Tibial nerve (tissue), 3 donors: Measurements from ENCODE around the gene SHISAL1.

Source experiments
- CTCF ChIP-seq, 5 experiments: fragments of 200-600 bp in 3 of 5; fragments of 450-650 bp in 2 of 5; sonication (generic) in 3 of 5; IDR thresholded peaks; one replicate each; pipeline ENCODE4 v1.5.1; 2016 to 2019; ENCODE audit warnings: antibody characterized with exemption in 5 of 5, mild to moderate bottlenecking in 3 of 5, moderate library complexity in 2 of 5
- POLR2A ChIP-seq, 2 donors: fragments of 450-650 bp; IDR thresholded peaks; one replicate each; pipeline ENCODE4 v1.6.1; 2017; ENCODE audit warnings: antibody characterized with exemption in 2 of 2, mild to moderate bottlenecking in 2 of 2, moderate library complexity in 2 of 2

- TF ChIP-seq POLR2A (IDR thresholded peaks at IDR 0.05), result no peak
- TF ChIP-seq CTCF (IDR thresholded peaks at IDR 0.05), result no peak
Measured at GRCh38 chr22:44259366-44260215, 53.2 kb downstream of the SHISAL1 start.
